Measurements from ENCODE around the gene PRKD2. TPM values are rescaled to one million over a fixed set of nuclear protein-coding genes. Genes with fewer than 3 reads are reported as not detected.

The PRKD2 gene
- total RNA-seq, 2 experiments from 2014 or later = 62.2 to 62.3 TPM

DNA sequence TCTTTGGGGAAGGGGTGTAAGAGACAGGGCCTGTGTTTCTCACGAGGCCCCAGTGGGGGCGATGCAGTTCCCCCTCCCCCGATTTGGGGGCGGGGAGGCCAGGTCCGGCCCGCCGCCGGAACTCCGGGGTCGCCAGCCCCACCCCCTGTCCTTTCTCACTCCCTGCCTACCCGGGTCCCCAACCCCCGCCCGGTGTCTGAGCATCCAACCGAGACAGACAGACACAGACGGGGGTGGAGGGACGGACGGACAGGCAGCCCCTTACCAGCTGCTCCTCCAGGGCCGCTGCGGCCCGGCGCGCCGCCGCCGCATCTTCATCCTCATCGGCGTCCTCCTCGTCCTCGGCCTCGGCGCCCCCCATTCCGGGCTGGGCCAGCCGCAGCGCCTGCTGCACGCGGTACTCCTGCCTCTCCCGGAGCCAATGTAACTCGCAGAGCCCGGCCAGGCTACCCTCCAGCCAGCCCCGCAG lies 56.3 kb downstream of the PRKD2 start:
- H3K36me3 Mint-ChIP-seq (ENCODE audit: low read depth) = no peaks in the 10 kb centered on the region
- no peak overlapping the region for H3K27ac Mint-ChIP-seq
- CTCF ChIA-PET = interaction anchor here (0.5 to 6.0 kb wide), 12 partner anchors 13 to 294 kb away, joined by 3 to 178 read pairs (median 8); partner anchors contain the start of gene CALM3
- H3K9me3 Mint-ChIP-seq = no peaks in the 10 kb centered on the region
- no peak for DNase-seq
- peaks cover 16% of the 10 kb centered on the region for H3K27me3 Mint-ChIP-seq (ENCODE audit: low read depth)
- H3K4me3 Mint-ChIP-seq = peak overlapping the region; percentile 75
- peaks cover 29% of the 10 kb centered on the region for H3K4me1 Mint-ChIP-seq (ENCODE audit: low read depth)
- intact Hi-C loops (cut with micrococcal nuclease) = loop anchor here (1.0 to 5.0 kb wide), 5 partner anchors 26 to 263 kb away; partner anchors contain the start of genes ARHGAP35 and PRKD2

DNA sequence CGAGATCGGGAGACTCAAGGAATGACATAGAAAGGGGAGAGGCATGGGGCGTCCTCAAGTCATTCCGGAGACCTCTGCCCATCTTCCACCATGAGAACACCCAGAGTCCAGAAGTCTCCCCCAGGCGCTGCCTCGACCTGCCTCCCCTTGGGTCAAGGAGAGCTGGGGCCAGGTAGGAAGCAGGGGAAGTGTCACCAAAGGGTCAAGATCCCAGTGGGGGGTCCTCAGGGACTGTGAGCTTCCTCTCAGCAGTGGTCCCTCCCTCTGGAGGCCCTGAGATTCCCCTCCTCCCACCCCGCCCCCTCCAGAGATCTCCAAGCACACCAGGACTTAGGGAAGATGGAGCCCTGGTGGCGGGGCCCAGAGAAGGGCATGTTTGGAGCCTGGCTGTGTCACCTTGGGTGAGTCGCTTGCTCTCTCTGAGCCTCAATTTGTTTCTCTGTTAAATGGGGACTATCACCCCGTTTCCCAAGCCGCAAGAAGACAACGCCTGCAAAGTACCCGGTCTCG lies 56.9 kb downstream of the PRKD2 start:
- DNase-seq = peak; percentile 13

DNA sequence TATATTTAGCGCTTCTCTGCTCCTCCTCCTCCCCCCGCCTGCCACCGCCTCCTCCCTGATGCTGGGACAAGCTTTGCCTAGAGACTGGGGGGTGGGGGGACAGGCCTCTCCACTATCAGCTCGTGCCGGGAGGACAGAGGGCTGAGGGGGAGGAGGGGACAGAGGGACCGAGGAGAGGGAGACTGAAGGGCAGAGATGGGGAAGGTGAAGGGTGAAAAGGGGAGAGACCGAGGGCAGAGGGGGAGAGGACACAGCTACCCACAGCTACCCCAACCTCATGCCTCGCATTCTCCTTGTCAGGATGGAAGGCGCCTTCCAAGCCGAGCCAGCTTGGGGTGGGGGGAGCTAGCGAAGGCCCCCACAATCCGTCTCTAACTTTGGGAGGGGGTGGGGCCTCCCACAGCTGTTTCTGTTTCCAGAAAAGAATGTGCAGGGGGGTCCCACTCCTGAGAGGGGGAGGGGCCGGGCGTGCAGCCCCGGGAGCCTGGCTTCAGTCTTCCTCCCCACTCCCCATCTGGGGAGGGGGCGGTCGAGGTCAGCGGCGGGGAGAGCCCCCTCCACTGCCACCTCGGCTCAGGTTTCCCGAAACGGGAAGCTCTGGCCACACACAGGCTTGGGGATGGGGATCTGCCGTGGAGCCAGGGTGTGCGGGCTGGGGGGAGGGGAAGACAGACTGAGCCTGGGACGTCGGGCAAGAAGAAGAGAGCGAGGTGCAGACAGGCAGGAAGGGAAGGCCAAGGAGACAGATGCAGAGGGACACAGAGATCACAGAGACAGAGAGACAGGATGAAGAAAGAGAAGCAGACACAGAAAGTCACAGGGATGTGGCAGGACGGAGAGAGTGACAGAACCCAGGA lies 57.5 kb downstream of the PRKD2 start:
- H3K36me3 Mint-ChIP-seq (ENCODE audit: low read depth) = no peaks in the 10 kb centered on the region
- H3K27me3 Mint-ChIP-seq (ENCODE audit: low read depth) = peaks cover 16% of the 10 kb centered on the region
- intact Hi-C loops (cut with micrococcal nuclease) = loop anchor here (5.0 kb wide), 1 partner anchor 262 kb away; no protein-coding TSS in a partner anchor
- no peak overlapping the region for H3K27ac Mint-ChIP-seq
- CTCF ChIA-PET = interaction anchor here (0.6 to 6.0 kb wide), 3 partner anchors 20 to 93 kb away, joined by 3 to 178 read pairs (median 3); no protein-coding TSS in a partner anchor
- H3K9me3 Mint-ChIP-seq = no peaks in the 10 kb centered on the region
- peak; percentile 29 for DNase-seq
- H3K4me1 Mint-ChIP-seq (ENCODE audit: low read depth) = peaks cover 29% of the 10 kb centered on the region
- peak overlapping the region; percentile 70 for H3K4me3 Mint-ChIP-seq

More for the DNA sequence above, 56.9 kb downstream of the PRKD2 start:
- CTCF ChIA-PET = interaction anchor here (6.0 kb wide), 1 partner anchor 45 kb away, joined by 178 read pairs; no protein-coding TSS in a partner anchor
- Mint-ChIP-seq H3K27ac (no peak overlapping the region), H3K9me3 (no peaks in the 10 kb centered on the region), H3K4me3 (peak overlapping the region; percentile 70), H3K4me1 (ENCODE audit: low read depth) (peaks cover 29% of the 10 kb centered on the region), H3K36me3 (ENCODE audit: low read depth) (no peaks in the 10 kb centered on the region), H3K27me3 (ENCODE audit: low read depth) (peaks cover 16% of the 10 kb centered on the region)
- intact Hi-C loops (cut with micrococcal nuclease) = loop anchor here (5.0 kb wide), 1 partner anchor 263 kb away; no protein-coding TSS in a partner anchor

DNA sequence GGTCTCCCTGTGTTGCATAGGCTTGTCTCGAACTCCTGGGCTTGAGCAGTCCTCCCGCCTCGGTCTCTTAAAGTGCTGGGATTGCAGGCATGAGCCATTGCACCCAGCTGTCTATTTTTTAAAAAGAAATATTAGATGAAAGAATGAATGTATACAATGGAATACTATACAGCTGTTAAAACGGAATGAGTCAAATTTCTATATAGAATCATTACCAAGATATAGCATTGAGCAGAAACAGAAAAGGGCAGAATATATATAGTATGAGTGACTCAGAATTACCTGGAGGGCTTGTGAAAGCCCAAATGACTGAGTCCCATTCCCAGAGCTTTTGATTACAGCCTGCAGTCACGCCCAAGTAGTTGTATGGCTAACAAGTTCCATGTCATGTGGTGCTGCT lies 60.4 kb downstream of the PRKD2 start:
- H3K27me3 Mint-ChIP-seq (ENCODE audit: low read depth) = peaks cover 23% of the 10 kb centered on the region
- H3K4me3 Mint-ChIP-seq = no peak overlapping the region
- H3K36me3 Mint-ChIP-seq (ENCODE audit: low read depth) = no peaks in the 10 kb centered on the region
- no peak for DNase-seq
- H3K4me1 Mint-ChIP-seq (ENCODE audit: low read depth) = peaks cover 17% of the 10 kb centered on the region
- H3K9me3 Mint-ChIP-seq = no peaks in the 10 kb centered on the region
- CTCF ChIA-PET = interaction anchor here (0.8 to 1.1 kb wide), 2 partner anchors 35 to 42 kb away, joined by 3 read pairs; no protein-coding TSS in a partner anchor
- intact Hi-C loops (cut with micrococcal nuclease) = no loop called here
- no peak overlapping the region for H3K27ac Mint-ChIP-seq

DNA sequence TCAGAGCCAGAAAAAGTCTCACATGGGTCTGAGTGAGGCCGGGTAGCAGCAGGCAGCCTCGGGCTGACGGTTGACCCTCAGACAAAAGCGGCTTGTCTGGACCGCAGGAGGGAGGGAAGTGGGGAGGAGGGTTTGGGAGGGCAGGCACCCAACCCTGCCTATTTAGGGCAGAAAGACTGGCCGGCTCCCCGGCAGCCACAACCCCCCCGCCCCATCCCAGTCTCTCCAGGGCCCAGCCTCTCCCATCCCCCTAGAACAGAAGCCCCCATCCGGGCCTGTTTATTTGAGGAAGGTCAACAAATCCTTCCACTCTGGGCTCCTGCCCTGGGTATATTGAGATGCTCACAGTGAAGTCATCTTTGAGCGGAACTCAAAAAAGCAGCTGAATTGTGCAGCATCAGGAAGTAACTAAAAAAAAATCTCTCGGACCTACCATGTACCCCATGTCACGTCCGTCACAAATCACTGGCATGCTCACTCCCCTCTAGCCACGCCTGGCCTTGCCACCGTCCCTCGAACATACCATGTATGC lies 62.2 kb downstream of the PRKD2 start:
- H3K4me1 Mint-ChIP-seq (ENCODE audit: low read depth) = peaks cover 10% of the 10 kb centered on the region
- CTCF ChIA-PET = no interaction called here
- DNase-seq = no peak
- intact Hi-C loops (cut with micrococcal nuclease) = no loop called here
- H3K4me3 Mint-ChIP-seq = no peak overlapping the region
- H3K27me3 Mint-ChIP-seq (ENCODE audit: low read depth) = peaks cover 34% of the 10 kb centered on the region
- no peaks in the 10 kb centered on the region for H3K9me3 Mint-ChIP-seq
- H3K27ac Mint-ChIP-seq = no peak overlapping the region
- H3K36me3 Mint-ChIP-seq (ENCODE audit: low read depth) = no peaks in the 10 kb centered on the region

DNA sequence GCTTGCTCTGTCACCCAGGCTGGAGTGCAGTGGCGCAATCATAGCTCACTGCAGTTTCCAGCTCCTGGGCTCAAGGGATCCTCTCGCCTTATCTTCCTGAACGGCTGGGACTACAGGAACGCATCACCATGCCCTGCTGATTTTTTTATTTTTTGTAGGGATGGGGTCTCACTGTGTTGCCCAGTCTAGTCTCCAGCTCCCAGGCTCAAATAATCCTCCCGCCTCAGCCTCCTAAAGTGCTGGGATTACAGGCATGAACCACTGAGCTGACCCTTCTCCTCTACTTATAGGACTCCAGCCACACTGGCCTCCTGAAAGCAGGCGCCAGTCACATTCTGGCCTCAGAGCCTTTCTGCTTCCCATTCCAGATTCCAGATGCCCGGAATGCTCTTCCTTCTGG lies 66.5 kb downstream of the PRKD2 start:
- peaks cover 2% of the 10 kb centered on the region for H3K9me3 Mint-ChIP-seq
- H3K27ac Mint-ChIP-seq = no peak overlapping the region
- CTCF ChIA-PET = no interaction called here
- DNase-seq = no peak
- H3K27me3 Mint-ChIP-seq (ENCODE audit: low read depth) = peaks cover 28% of the 10 kb centered on the region
- intact Hi-C loops (cut with micrococcal nuclease) = no loop called here
- H3K4me3 Mint-ChIP-seq = no peak overlapping the region
- H3K4me1 Mint-ChIP-seq (ENCODE audit: low read depth) = peaks cover 7% of the 10 kb centered on the region
- H3K36me3 Mint-ChIP-seq (ENCODE audit: low read depth) = peaks cover 5% of the 10 kb centered on the region

DNA sequence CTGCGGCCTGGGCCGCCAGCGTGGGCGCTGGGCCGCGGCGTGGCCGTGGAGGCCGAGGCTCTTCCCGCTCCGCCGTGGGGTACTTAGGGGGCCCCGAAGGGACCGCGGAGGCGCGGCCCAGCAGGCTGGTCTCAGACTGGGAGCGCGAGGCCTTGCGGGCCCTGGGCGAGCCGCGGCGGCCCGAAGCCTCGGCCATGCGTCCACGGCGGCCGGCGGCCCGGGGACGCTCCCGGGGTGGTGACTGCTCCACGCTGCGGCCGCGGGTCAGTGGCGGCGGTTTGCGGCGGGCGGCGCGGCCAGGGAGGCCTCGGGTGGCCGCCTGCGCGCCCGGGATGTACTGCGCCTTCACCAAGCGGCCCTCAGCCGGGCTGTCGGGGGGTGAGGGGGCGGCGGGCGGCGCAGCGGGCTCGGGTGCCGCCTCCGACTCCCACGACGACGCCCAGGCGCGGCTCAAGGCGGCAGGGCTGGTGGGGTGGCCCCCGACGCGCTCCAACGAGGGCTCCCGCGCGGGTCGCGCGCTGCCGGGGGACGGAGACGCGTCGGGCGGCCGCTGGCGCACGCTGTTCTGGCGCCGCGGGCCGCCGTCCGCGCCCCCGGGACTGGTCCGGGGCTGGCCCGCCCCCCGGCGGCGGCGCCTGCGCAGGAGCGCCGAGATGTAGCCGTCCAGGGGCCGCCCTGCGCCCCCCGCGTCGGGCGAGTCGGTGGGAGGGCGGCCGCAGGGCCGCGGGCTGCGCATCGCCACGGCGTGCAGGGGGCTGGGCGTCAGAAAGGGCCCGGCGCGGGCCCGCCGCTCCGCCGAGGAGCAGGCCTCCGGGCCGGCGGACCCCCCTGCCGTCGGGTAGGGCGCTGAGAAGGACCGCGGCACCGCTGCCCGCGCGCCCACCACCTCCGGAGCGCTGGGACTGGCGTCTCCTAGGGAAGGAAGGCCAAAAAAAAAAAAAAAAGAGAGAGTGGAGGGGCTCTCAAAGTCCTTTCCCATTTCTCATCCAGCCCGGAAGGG lies 67.7 kb downstream of the PRKD2 start:
- peaks cover 7% of the 10 kb centered on the region for H3K4me1 Mint-ChIP-seq (ENCODE audit: low read depth)
- H3K36me3 Mint-ChIP-seq (ENCODE audit: low read depth) = peaks cover 5% of the 10 kb centered on the region
- CTCF ChIA-PET = interaction anchor here (0.8 kb wide), 1 partner anchor 12 kb away, joined by 3 read pairs; no protein-coding TSS in a partner anchor
- intact Hi-C loops (cut with micrococcal nuclease) = no loop called here
- H3K9me3 Mint-ChIP-seq = peaks cover 2% of the 10 kb centered on the region
- peaks cover 28% of the 10 kb centered on the region for H3K27me3 Mint-ChIP-seq (ENCODE audit: low read depth)
- H3K4me3 Mint-ChIP-seq = no peak overlapping the region
- H3K27ac Mint-ChIP-seq = no peak overlapping the region
- DNase-seq = no peak

DNA sequence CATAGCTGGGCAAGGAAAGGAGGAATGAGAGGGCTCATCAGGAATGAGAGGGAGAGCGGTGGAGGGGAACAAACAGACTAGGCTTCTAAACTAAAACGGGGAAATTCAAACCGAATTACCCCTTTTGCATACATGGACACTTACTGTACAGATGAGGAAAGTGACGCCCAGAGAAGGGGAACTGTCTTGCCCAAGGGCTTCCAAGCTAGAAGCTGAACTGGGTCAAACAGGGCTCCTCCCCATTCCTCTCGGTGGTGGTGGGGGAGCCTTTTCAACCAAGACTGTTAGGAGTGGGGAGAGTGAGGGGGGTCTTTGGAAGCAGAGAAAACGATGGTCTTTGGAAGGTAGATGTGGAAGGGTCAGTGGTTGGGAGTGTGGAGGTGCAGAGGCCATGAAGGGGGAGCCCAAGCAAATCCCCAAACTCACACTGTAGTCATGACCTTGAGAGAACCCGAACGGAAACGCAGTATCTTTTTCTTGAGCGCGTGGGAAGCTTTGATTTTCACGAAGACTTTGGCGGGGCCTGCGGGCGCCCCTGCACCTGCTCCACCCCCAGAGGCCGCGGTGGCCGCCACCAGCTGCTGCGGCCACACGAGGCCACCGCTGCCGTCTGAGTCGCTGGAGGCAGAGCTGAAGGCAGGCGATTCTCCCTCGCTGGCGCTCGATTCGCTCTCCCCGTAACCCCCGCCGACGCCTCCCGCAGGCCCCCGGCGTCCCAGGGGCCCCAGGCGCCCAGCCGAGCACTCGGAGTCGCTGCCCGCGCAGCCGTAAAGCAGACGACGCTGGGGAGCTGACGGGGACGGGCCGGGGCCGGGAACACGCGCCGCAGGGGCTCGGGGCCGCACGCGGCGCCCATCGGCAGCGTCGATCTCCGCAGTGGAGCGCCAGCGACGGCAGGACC lies 68.6 kb downstream of the PRKD2 start:
- CTCF ChIA-PET = interaction anchor here (0.8 kb wide), 1 partner anchor 11 kb away, joined by 3 read pairs; no protein-coding TSS in a partner anchor
- Mint-ChIP-seq H3K4me1 (ENCODE audit: low read depth) (peaks cover 7% of the 10 kb centered on the region), H3K27ac (no peak overlapping the region), H3K27me3 (ENCODE audit: low read depth) (peaks cover 25% of the 10 kb centered on the region), H3K36me3 (ENCODE audit: low read depth) (peaks cover 5% of the 10 kb centered on the region), H3K4me3 (no peak overlapping the region), H3K9me3 (peaks cover 2% of the 10 kb centered on the region)
- intact Hi-C loops (cut with micrococcal nuclease) = no loop called here
- no peak for DNase-seq

DNA sequence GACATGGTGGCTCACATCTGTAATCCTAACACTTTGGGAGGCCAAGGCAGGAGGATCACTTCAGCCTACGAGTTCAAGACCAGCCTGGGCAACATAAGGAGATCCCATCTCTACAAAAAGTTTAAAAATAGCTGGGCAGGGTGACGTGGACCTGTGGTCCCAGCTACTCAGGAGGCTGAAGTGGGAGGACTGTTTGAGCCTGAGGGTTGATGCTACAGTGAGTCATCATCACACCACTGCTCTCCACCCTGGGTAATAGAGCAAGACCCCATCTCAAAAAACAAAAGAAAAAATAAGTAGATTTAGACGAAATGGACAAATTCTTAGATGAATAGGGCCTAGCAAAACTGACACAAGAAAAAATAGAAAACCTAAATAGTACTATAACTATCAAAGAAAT lies 70.5 kb downstream of the PRKD2 start:
- Mint-ChIP-seq H3K27me3 (ENCODE audit: low read depth) (peaks cover 21% of the 10 kb centered on the region), H3K27ac (no peak overlapping the region), H3K4me1 (ENCODE audit: low read depth) (peaks cover 7% of the 10 kb centered on the region), H3K4me3 (no peak overlapping the region), H3K36me3 (ENCODE audit: low read depth) (peaks cover 5% of the 10 kb centered on the region), H3K9me3 (peaks cover 2% of the 10 kb centered on the region)
- intact Hi-C loops (cut with micrococcal nuclease) = no loop called here
- CTCF ChIA-PET = no interaction called here
- DNase-seq = no peak

DNA sequence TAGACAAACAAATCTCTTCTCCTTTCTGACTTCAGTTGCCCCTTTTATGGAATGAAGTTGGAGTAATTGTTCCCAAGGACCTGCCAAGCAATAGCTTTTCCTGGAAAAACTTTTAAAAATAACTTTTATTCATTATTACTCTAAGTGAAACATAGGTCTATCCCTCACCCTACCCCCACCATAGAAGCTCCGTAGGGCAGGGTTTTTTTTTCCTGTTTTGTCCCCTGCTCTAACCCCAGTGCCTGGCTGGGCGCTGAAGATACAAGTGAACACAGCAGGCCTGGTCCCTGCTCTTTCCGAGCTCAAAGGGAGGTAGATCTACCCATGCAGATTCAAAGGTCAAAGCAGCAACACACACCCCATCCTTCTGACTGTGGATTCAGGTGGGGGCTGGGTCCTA lies 72.2 kb downstream of the PRKD2 start:
- H3K4me1 Mint-ChIP-seq (ENCODE audit: low read depth) = peaks cover 7% of the 10 kb centered on the region
- intact Hi-C loops (cut with micrococcal nuclease) = no loop called here
- peaks cover 10% of the 10 kb centered on the region for H3K27me3 Mint-ChIP-seq (ENCODE audit: low read depth)
- H3K9me3 Mint-ChIP-seq = peaks cover 2% of the 10 kb centered on the region
- CTCF ChIA-PET = interaction anchor here (2.1 kb wide), 1 partner anchor 17 kb away, joined by 9 read pairs; the partner anchor contains the start of gene DACT3
- no peak overlapping the region for H3K27ac Mint-ChIP-seq
- DNase-seq = no peak
- peaks cover 5% of the 10 kb centered on the region for H3K36me3 Mint-ChIP-seq (ENCODE audit: low read depth)
- no peak overlapping the region for H3K4me3 Mint-ChIP-seq

DNA sequence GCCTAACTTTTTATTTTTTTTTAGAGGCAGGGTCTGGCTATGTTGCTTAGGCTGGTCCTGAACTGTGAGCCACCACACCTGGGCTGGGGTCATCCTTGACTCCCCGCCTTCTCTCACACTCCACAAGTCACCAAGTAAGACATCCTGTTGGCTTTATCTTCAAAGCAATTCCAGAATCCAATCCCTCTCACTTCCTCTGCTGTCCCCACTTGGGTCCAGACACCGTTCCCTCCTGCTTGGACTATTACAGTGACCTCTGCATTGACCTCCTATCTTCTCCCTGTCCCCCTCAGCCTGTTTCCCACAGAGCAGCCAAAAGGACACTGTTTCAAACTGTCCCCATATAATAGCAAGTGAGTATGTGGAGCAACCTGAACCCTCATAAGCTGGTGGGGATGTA lies 76.3 kb downstream of the PRKD2 start:
- Mint-ChIP-seq H3K27me3 (ENCODE audit: low read depth) (peaks cover 2% of the 10 kb centered on the region), H3K4me1 (ENCODE audit: low read depth) (peaks cover 4% of the 10 kb centered on the region), H3K9me3 (no peaks in the 10 kb centered on the region), H3K36me3 (ENCODE audit: low read depth) (no peaks in the 10 kb centered on the region), H3K27ac (no peak overlapping the region), H3K4me3 (no peak overlapping the region)
- CTCF ChIA-PET = interaction anchor here (0.6 kb wide), 1 partner anchor 100 kb away, joined by 3 read pairs; no protein-coding TSS in a partner anchor
- DNase-seq = no peak
- intact Hi-C loops (cut with micrococcal nuclease) = no loop called here

All from activated naive CD4-positive, alpha-beta T cell treated with anti-CD3 and anti-CD28 coated beads for 36 hours (primary cell).